ENCODE measurements around the gene PPP1R13B. TPM values are rescaled to one million over a fixed set of nuclear protein-coding genes. Genes with fewer than 3 reads are reported as not detected.

The PPP1R13B gene
- total and polyA plus RNA-seq, 2 experiments from 2014 or later = 2.0 to 8.5 TPM

GRCh38 chr14:103838117-103838516 lies 9.3 kb downstream of the PPP1R13B start:
- H3K27me3 Mint-ChIP-seq (ENCODE audit: insufficient read depth, low read depth, poor library complexity) = peaks cover 6% of the 10 kb centered on the region
- Histone ChIP-seq H2AFZ (no peak overlapping the region), H3K4me1 (ENCODE audit: insufficient read depth) (no peaks in the 10 kb centered on the region), H4K20me1 (replicated peaks; ENCODE audit: insufficient read depth) (no peaks in the 10 kb centered on the region), H3K27me3 (ENCODE audit: insufficient read depth) (no peaks in the 10 kb centered on the region), H3K79me2 (replicated peaks; ENCODE audit: insufficient read depth) (0 out of 2 replicates have a peak, but pooled peaks cover 8% of the 10 kb centered on the region), H3K9me2 (ENCODE audit: insufficient read depth) (no peaks in the 10 kb centered on the region), H3F3A (replicated peaks; ENCODE audit: low read depth) (no peaks in the 10 kb centered on the region), H3K4me2 (no peak overlapping the region), H3K36me3 (ENCODE audit: insufficient read depth) (no peaks in the 10 kb centered on the region), H3K4me3 (no peak overlapping the region), H3K27ac (ENCODE audit: low read depth) (no peak overlapping the region)
- H3K4me1 Mint-ChIP-seq = peaks cover 9% of the 10 kb centered on the region
- no peaks in the 10 kb centered on the region for H3K36me3 Mint-ChIP-seq (ENCODE audit: low read depth)
- TF ChIP-seq EZH2 (IDR thresholded peaks at IDR 0.05; ENCODE audit: low read depth, unreplicated experiment) = no peak
- no peak for TF ChIP-seq STAT1 (IDR thresholded peaks at IDR 0.05; ENCODE audit: unreplicated experiment)
- no peak for TF ChIP-seq NANOG (IDR thresholded peaks at IDR 0.05; ENCODE audit: borderline replicate concordance)
- TF ChIP-seq CREB1 (CRISPR knock-in tag; IDR thresholded peaks at IDR 0.05; ENCODE audit: low read depth) = no peak
- no peak for TF ChIP-seq POLR2AphosphoS5 (IDR thresholded peaks at IDR 0.05; ENCODE audit: low read depth)
- TF ChIP-seq, protein P1, sequence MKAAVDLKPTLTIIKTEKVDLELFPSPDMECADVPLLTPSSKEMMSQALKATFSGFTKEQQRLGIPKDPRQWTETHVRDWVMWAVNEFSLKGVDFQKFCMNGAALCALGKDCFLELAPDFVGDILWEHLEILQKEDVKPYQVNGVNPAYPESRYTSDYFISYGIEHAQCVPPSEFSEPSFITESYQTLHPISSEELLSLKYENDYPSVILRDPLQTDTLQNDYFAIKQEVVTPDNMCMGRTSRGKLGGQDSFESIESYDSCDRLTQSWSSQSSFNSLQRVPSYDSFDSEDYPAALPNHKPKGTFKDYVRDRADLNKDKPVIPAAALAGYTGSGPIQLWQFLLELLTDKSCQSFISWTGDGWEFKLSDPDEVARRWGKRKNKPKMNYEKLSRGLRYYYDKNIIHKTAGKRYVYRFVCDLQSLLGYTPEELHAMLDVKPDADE (IDR thresholded peaks at IDR 0.05) = no peak
- TF ChIP-seq, protein P2, sequence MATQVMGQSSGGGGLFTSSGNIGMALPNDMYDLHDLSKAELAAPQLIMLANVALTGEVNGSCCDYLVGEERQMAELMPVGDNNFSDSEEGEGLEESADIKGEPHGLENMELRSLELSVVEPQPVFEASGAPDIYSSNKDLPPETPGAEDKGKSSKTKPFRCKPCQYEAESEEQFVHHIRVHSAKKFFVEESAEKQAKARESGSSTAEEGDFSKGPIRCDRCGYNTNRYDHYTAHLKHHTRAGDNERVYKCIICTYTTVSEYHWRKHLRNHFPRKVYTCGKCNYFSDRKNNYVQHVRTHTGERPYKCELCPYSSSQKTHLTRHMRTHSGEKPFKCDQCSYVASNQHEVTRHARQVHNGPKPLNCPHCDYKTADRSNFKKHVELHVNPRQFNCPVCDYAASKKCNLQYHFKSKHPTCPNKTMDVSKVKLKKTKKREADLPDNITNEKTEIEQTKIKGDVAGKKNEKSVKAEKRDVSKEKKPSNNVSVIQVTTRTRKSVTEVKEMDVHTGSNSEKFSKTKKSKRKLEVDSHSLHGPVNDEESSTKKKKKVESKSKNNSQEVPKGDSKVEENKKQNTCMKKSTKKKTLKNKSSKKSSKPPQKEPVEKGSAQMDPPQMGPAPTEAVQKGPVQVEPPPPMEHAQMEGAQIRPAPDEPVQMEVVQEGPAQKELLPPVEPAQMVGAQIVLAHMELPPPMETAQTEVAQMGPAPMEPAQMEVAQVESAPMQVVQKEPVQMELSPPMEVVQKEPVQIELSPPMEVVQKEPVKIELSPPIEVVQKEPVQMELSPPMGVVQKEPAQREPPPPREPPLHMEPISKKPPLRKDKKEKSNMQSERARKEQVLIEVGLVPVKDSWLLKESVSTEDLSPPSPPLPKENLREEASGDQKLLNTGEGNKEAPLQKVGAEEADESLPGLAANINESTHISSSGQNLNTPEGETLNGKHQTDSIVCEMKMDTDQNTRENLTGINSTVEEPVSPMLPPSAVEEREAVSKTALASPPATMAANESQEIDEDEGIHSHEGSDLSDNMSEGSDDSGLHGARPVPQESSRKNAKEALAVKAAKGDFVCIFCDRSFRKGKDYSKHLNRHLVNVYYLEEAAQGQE (IDR thresholded peaks at IDR 0.05; ENCODE audit: unreplicated experiment) = no peak
- no peak for TF ChIP-seq JUNB (IDR thresholded peaks at IDR 0.05; ENCODE audit: unreplicated experiment)
- TF ChIP-seq, protein P3, sequence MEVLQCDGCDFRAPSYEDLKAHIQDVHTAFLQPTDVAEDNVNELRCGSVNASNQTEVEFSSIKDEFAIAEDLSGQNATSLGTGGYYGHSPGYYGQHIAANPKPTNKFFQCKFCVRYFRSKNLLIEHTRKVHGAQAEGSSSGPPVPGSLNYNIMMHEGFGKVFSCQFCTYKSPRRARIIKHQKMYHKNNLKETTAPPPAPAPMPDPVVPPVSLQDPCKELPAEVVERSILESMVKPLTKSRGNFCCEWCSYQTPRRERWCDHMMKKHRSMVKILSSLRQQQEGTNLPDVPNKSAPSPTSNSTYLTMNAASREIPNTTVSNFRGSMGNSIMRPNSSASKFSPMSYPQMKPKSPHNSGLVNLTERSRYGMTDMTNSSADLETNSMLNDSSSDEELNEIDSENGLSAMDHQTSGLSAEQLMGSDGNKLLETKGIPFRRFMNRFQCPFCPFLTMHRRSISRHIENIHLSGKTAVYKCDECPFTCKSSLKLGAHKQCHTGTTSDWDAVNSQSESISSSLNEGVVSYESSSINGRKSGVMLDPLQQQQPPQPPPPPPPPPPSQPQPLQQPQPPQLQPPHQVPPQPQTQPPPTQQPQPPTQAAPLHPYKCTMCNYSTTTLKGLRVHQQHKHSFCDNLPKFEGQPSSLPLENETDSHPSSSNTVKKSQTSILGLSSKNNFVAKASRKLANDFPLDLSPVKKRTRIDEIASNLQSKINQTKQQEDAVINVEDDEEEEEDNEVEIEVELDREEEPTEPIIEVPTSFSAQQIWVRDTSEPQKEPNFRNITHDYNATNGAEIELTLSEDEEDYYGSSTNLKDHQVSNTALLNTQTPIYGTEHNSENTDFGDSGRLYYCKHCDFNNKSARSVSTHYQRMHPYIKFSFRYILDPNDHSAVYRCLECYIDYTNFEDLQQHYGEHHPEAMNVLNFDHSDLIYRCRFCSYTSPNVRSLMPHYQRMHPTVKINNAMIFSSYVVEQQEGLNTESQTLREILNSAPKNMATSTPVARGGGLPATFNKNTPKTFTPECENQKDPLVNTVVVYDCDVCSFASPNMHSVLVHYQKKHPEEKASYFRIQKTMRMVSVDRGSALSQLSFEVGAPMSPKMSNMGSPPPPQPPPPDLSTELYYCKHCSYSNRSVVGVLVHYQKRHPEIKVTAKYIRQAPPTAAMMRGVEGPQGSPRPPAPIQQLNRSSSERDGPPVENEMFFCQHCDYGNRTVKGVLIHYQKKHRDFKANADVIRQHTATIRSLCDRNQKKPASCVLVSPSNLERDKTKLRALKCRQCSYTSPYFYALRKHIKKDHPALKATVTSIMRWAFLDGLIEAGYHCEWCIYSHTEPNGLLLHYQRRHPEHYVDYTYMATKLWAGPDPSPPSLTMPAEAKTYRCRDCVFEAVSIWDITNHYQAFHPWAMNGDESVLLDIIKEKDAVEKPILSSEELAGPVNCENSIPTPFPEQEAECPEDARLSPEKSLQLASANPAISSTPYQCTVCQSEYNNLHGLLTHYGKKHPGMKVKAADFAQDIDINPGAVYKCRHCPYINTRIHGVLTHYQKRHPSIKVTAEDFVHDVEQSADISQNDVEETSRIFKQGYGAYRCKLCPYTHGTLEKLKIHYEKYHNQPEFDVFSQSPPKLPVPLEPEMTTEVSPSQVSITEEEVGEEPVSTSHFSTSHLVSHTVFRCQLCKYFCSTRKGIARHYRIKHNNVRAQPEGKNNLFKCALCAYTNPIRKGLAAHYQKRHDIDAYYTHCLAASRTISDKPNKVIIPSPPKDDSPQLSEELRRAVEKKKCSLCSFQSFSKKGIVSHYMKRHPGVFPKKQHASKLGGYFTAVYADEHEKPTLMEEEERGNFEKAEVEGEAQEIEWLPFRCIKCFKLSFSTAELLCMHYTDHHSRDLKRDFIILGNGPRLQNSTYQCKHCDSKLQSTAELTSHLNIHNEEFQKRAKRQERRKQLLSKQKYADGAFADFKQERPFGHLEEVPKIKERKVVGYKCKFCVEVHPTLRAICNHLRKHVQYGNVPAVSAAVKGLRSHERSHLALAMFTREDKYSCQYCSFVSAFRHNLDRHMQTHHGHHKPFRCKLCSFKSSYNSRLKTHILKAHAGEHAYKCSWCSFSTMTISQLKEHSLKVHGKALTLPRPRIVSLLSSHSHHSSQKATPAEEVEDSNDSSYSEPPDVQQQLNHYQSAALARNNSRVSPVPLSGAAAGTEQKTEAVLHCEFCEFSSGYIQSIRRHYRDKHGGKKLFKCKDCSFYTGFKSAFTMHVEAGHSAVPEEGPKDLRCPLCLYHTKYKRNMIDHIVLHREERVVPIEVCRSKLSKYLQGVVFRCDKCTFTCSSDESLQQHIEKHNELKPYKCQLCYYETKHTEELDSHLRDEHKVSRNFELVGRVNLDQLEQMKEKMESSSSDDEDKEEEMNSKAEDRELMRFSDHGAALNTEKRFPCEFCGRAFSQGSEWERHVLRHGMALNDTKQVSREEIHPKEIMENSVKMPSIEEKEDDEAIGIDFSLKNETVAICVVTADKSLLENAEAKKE (CRISPR knock-in tag; IDR thresholded peaks at IDR 0.05) = no peak
- DNase-seq (ENCODE audit: low spot score) (no peak), ATAC-seq (no peak)
- no peaks in the 10 kb centered on the region for H3K9me3 Mint-ChIP-seq
- H3K27ac Mint-ChIP-seq = no peak overlapping the region
- no peak overlapping the region for H3K4me3 Mint-ChIP-seq

Measured in GM23338 (cell line).